HG02852 (cell line): ENCODE measurements around the gene CASQ1.

Experiments used
- ATAC-seq: cut with Tn5 transposase; IDR thresholded peaks from one replicate; pipeline ENCODE4 v1.9.1; 2021; ENCODE audit warnings: mild to moderate bottlenecking, moderate library complexity; ENCODE audit not compliant: unreplicated experiment

CASQ1 gene

DNA sequence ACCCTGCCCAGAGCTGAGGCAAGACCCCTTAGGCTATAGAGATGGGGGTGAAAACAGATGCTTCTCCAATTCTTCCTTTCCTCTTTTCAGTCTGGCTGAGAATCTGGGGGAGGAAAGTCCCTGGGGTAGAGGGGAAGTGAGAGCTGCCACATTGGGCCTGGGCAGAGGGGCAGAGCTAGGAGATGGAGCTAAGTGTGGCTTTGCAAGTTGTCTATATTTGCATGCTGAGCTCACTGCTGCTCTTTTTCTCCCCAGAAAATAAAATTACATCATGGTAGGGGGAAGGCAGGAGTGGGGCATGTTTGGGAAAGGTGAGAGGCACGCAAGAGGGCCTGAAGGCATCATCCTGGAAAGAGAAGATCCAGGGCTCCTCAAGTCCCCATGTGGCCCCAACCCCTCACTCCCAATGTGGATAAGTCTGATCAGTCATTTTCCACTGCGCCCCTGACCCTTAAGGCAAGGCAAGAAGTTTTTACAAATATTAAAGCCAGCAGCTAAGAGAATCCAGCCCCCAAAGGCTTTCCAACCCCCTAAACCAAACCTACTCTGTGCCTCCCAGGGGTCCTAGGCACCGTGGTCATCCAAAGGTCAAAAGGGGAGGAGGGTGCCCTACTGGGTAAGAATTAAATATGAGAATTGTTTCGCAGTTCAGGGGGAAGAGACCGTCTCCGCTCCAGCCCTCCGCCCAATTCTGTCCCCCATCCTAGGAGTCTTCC, 14.3 kb downstream of the CASQ1 start:
- ATAC-seq: peak; percentile 47

DNA sequence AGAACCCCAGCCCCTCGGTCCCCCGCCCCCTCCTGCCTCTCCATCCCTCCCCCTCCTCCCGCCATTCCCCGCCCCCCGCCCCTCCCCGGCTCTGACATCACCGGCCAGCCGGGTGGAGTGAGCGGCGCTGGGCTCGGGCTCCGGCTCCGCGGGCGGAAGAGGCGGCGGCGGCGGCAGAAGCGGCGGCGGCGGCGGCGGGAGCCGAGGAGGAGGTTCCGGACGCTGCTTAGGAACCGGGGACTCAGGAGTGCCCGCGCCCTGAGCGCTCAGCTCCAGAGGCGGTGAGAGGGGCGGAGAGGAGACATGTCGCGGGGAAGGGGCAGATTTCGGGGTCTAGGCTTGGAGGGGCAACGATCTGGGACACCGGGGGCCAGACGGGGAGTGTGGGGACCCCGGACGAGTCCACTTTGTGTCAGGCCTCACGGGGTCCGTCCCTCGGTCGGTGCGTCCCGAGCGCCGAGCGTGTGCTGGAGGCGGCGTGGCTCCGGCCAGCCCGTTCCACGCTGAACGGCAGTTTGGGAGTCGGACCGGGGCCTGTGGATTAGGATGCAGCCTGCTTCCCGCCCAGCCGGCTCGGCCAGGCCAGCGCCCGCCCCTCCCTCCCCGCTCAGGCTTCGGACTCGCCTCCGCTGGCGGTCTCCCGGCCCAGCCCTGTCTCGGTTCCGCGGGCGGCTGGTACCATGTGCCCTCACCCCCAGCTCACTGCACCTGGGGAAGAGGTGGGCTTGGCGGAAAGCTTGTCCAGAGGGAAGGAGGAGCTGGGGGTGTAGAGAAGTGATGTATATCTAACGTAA, 15.1 kb downstream of the CASQ1 start, which contains the start of gene PEA15:
Gene PEA15, plus strand, starts transcription at position 143 of the 794 bp plus-strand sequence. CDS start 6,161 bp downstream, outside the sequence.
- peak; percentile 49 for ATAC-seq

DNA sequence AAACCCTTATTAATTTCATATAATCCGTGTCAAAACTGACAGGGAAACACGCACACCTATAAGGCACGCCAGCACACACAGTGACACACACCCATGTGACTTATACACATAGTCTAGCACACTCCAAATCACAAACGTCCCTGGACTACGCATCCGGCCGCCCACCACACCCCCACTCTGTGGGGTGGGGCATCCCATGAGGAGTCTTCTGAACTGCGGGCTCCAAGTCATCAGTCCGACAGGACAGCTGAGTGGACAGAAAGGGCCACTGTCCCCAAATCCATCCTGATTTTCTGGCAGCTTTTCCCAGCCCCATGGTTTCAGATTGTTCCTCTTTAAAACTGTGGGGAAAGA, 15.6 kb downstream of the CASQ1 start:
- peak; percentile 40 for ATAC-seq

DNA sequence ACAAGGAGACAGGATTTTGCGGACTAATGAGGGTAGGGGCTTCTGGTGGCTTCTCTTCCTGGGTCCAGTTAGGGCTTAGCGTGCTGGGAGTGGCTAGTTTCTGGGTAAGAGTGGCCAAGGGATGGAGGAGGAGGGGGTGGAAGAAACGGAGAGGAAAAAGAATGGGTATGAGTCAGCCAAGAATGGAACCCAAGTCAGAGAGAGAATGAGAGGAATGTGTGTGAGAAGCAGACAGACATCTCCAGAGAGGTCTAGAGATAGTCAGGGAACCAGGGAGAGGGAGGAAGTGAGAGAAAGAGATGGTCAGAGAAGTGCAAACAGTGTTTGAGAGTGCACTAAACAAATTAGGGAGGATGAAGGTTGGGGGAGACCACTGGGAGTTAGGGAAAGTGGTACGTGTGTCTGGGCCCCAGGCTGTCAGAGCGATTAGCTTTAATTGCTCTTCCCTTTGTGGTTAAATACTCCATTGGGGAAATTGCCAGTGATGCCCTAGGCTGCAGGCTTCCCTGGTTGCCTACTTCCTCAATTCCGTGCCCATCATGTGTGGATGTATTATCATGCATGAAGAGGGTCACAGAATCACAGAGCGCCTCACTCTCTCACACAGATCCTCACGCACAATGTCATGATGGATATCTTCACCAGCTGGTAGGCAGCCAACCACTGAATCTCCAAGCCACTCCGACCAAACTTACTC, 16.2 kb downstream of the CASQ1 start:
- no peak for ATAC-seq

DNA sequence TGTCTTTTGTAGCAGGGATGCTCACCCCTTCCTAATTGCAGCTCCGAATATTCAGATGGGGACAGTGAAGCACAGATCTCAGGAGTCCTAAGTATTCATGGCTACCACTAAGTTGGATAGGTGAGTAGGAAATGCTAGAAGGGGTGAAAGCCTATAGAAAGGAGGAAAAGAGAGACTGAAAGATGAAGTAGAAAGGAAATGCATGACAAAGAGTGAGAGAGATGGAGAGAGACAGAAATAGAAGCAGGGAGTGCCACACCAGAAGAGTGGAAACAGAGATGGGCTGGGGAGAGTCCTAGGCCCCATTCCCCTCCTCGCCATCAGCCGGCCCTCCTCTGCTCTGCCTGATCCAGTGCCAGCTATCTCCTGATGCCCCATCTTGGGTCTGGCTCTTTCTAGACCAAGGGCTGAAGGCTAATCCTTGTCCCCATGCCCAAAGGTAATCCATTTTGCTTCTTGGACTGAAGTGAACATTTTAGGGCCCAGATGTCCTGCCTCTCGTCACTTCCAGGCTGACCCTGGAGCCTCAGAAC, 16.8 kb downstream of the CASQ1 start:
- ATAC-seq: no peak

DNA sequence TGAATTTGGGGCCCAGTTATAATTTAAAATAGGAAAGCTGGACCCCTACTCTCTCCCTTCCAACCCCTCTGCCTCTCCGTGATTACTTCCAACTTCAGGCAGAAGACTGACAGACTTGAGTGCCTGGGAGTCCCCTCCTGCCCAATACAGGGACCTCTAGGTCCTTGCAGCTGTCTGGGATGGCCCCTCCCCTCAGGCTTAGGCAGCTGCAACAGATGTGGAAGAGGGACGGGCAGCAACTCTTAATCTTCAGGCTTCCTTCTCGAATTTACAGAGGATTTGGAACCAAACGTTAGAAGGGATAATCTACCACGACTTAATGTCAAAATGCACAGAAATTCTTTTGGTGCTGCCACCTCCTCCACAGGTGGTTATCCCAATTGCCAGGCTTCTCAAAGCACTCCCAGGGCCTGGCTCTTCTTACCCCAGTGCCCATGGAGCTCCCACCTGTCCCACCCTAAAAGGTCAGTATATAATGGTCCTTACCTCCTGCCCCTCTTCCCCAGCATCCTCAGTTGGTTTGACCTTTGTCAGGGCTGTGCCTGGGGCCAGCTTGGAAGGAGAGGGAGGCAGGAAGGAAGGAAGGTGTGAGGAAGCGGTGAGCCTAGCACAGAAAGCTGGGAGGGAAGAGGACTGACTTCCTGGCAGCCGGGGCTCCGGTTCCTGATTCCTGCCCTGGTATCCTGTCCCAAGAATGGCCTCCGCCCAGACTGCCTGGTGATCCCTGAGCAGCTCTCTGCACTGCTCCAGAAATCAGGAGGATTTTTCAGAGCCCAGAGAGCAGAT, 17.6 kb downstream of the CASQ1 start:
- no peak for ATAC-seq

DNA sequence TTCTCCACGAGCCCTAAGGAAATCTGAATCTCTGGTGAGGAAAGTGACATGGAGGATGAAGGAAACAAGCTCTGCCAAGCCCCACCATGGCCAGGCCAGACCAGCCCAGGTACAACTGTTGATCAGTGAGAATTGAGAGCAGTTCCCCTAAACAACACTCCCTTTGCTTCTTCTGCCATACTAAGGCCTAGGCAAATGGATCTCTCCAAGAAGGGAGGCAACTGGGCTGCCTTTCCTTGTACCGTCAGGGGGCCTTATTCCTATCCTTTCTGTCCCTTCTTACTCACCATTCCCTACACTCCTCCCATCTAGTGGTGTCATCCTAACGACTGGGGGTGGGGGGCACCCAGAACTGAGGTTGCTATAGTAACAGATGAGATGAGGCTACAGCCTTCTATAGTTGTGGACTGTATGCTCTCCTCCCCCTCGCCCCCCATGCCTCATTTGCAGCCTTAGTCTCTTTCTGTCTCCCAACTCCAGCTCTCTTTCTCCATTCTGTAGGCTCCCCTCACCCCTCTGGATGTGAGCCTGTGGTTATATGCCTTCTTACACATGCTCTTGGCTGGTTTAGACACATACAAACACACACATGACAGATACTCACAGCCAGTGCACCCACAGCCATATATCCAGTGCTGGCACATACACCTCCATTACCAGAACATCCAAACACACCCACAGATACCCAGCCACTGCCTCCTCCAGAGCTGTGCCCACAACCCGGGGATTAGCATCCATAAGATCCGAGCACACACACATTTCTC, 18.4 kb downstream of the CASQ1 start:
- no peak for ATAC-seq

DNA sequence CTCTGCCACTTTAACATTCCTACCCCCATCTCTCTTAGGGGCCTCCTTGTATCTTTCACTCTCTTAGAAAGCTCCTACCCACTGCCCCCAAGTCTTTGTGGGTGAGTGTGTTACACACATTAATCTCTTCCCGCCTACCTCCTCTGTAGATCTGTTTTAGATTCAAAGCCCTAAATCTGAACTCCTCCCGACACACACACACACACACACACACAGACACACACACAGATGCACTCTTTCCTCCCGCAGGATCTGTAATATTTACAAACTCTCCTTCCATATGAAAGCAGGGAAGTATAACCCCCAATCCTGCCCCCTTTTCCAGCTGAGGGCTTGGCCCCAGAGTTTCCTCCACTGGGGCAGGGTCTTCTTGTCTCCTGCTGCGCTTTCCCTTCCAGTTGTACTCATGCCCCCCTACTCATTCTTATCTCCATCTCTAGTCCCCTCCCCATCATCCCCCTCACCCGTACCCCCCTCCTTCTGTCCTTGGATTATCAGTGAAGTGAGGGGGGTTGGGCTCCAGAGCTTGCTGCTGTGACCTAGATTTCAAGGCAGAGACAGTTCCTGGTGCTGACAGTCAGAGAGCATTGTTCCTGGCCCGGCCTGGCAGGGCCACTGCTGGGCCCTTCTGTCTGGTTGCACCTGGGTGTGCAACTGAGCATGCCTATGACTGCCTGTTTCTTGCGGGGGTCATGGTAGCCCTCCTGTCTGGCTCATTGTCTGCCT, 19.1 kb downstream of the CASQ1 start:
- ATAC-seq: no peak

DNA sequence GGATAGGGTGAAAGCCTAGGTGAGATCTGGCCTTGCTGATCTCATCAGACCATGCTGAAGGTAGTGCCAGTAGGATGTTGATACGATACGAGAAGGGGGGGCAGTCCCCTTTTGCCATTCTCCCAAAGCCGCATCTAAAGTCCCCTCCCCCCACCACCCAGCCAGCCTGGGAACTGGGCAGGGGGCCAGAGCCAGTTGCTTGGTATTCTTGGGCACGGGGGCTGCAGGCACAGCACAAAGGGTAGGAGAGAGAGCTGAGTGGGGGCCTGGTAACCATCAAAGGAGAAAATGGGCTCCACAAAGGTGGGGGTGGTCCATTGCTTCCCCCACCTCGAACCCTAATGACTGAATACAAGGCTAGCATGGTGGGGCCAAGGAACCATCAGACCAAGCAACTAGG, 20.2 kb downstream of the CASQ1 start:
- ATAC-seq: no peak

DNA sequence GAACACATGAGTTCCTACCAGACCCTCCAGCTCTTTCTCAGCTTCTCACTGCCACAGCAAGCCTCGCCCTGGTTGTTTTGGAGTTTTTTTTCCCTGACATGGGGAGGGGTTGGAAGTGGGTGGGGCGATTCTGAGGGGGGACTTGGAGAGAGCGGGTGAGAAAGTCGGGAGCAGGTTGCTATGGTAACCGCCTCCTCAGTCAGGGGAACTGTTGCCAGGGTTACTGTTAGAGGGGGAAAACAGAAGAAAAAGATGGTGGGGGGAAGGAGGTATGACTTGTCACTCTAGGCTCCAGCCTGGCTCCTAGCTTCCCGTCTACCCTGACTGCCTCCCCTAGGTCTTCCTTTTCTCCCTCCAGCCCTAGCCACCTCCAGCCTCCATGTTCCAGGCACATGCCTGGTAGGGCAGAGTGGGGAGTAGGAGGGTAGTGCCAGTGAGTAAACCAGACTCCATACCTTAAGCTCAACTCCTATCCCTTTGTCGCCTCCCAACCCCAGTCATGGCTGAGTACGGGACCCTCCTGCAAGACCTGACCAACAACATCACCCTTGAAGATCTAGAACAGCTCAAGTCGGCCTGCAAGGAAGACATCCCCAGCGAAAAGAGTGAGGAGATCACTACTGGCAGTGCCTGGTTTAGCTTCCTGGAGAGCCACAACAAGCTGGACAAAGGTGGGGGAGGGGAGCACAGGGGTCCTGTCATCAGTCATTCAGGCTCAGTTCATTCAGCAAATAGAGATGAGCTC, 20.8 kb downstream of the CASQ1 start:
- no peak for ATAC-seq

DNA sequence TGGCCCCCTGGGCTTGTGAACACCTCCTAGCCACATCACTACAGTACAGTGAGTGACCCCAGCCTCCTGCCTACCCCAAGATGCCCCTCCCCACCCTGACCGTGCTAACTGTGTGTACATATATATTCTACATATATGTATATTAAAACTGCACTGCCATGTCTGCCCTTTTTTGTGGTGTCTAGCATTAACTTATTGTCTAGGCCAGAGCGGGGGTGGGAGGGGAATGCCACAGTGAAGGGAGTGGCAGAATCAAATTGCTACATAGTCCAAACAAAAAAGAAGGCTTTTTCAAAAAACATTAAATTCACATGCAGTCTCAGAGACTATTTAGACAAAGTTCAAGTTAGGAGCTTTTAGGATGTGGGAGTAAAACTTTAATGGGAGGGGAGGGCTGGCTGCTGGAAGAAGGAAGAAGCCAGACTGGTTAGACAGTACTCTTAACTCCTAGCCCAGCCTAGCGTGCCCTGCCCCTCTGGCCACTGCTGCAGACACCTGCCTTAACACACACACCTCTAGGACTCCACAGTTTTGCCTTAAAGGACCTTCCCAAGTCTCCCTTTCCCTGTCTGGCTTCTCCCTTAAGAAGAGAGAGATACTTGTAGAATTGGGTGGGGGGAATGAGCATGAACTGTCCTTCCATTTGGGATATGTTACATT, 24.2 kb downstream of the CASQ1 start:
- no peak for ATAC-seq

DNA sequence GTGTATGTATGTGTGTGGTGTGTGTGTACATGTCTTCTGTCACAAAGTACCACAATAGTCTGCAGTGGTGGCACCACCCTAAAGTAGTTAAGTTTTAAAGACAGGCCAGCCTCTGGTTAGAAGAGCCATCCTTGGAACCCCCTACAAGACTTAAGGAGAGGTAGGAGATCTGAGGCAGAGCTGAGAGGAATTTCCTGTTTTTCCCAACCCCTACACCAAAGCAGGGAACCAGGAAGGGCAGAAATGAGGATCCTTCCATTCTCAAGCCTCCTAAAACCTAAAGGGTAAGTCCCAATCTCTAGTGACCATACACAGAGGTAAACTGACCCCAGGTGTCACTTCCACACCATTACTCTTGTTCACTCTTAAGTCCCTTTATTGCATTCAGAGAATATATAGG, 25.9 kb downstream of the CASQ1 start:
- ATAC-seq: no peak

DNA sequence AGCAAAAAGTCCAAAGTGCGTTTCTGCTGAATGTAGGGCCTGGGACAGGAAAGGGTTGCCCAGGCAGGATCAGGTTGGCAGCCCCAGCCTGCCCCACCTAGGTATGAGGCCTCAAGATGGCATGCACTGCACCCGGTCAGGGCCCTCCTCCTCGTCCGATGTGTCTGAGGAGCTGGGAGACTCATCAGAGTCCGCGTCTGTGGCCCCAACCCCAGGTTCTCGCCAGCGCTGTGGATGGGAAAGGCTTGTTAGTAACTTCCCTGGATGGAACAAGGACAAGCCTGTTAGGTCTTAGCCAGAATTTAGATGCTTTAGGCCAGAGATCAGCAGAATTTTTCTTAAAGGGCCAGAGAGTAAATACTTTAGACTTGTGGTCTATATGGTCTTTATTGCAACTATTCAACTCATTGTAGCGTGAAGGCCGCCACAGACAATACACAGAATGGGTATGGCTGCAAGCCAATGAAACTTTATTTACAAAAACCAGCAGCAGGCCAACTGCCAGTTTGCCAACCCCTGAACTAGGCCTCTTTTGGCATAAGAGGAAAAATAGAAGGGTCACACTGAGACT, 27.2 kb downstream of the CASQ1 start:
- ATAC-seq: no peak

DNA sequence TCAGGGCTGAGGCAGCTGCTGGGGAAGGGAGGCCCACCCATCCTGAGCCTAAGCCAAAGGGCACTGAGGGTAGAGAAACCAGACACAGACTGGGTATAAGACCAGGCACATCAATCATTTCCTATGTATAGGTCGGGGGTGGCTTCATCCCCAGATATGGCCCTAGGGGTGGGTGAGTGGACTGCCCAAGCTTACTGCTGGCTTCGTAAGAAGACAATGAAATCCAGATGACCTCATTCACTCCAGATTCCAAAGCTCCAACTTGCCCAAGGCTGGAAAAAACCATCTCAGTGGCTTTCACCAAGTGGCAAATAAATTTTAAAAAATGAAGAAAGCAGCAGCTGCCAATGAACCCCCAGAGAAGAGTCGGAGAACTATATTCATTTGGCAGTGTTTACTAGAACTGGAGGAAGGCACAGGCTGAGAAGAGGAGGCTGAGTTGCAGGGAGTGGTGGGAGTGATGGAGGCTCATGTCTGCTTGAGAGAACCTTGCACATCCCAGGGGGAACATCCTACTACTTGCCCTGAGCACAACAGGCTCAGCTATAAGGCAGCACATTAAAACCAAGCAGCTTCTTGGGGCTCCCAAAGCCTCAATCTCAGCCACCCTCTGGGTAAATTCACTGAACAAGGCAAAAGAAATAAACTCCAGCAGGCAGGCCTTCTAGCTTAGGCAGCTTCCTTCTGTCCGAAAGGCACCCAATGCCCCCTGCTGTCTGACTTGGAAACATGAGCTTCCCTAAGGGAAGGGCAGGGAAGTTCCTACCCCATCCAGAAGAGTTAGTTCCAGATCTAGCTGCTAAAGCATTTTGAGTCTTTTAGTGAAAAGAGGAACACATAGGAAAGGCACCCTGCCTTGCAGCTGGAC, 28.9 kb downstream of the CASQ1 start:
- ATAC-seq: no peak

DNA sequence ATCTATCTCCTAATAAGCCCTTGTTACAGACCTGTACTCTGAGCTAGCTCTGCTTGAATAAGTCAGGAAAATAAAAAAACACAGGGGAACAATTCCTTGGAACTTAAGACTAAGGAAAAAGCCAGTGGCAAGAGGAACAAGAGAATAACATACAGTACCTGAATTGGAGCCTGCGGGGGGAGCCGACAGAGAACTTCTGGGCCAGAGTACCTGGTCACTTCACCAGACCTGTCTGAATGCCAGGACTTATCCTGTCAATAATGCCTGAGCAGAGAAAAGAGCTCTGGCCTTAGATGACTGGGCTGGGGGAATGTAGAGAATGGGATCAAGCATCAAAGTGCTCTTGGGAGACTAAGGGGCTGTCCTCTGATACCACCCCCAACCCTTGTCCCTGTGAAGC, 29.9 kb downstream of the CASQ1 start:
- no peak for ATAC-seq

DNA sequence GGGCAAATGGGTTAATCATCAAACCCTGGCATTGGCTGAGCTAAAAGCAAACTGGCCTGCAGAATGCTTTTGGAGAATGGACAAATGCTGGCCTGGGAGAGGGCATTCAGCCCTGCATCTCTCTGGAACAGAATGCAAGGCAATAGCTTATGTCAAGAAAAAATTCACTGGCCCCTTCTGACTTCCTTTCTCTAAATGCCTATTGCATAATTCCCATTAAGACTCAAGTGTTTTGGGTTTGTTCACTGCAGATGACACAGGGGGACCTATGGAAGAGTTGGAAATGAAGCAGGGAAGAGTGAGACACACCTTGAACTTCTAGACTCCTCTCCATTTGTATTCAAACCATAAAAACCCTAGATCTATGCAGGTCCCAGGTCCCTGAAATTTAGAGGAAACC, 30.7 kb downstream of the CASQ1 start:
- no peak for ATAC-seq

DNA sequence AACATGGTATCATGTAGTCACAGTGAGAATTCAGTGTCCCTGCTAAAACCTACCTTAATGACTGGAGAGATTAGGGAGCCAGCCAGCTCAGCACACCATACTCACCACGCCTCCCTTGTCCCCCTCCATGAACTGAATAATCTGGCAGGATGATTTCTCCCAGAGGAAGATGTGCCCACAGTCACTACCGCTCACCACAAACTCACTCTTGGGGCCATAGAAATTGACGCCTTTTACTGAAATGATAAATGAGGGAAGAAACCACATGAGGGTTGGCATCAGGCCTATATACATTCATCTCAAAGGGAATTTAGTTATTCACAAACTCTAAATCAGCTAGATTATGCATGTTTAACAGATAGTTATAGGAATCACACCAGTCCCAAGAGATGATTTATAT, 32.2 kb downstream of the CASQ1 start:
- no peak for ATAC-seq
